ENCODE results near the gene RABGAP1L. TPM values are rescaled to one million over a fixed set of nuclear protein-coding genes. Genes with fewer than 3 reads are reported as not detected.

The RABGAP1L gene
- total RNA-seq, 4 donors from 2014 or later, result 39.9 to 77.4 (median 48.7) TPM

DNA sequence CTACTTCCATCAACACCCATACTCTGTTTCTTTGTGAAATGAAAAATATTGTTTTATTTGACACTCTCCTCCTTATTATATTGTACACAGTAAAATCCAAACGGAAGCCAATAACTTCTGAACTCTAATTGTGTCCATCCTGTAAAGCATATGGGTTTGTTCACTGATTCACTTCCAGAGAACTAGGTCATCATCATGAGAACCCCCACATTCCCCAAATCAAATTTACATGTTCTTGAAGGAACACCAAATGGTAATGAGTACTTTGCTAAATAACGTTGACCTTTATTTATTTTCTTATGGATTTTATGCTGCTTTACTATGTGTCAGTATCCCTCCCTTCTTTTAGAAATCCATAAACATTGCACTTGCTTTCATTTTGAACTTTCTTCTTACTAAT is 627.0 kb downstream of the RABGAP1L start:
- TF ChIP-seq, protein P1, sequence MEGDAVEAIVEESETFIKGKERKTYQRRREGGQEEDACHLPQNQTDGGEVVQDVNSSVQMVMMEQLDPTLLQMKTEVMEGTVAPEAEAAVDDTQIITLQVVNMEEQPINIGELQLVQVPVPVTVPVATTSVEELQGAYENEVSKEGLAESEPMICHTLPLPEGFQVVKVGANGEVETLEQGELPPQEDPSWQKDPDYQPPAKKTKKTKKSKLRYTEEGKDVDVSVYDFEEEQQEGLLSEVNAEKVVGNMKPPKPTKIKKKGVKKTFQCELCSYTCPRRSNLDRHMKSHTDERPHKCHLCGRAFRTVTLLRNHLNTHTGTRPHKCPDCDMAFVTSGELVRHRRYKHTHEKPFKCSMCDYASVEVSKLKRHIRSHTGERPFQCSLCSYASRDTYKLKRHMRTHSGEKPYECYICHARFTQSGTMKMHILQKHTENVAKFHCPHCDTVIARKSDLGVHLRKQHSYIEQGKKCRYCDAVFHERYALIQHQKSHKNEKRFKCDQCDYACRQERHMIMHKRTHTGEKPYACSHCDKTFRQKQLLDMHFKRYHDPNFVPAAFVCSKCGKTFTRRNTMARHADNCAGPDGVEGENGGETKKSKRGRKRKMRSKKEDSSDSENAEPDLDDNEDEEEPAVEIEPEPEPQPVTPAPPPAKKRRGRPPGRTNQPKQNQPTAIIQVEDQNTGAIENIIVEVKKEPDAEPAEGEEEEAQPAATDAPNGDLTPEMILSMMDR (IDR thresholded peaks at IDR 0.05; ENCODE audit: low read depth), result no peak

DNA sequence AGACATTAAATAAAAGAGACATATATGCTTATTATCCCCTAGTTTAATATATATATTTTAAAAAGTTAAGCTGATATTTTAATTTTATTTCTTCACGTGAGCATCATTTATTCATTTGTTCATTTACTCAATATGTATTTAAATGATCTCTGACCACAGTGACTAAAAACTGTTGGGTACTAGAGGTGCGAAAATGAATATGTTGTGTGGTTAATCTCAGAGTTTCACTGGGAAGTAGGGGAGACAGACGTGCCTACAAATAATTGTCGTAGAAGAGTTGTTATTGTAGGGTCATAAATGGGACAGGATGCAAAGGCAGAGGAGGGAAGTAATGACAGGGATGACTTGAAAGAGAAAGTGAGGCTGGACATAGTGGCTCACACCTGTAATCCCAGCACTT is 627.4 kb downstream of the RABGAP1L start:
- TF ChIP-seq, protein P1 (IDR thresholded peaks at IDR 0.05; ENCODE audit: low read depth), result no peak

DNA sequence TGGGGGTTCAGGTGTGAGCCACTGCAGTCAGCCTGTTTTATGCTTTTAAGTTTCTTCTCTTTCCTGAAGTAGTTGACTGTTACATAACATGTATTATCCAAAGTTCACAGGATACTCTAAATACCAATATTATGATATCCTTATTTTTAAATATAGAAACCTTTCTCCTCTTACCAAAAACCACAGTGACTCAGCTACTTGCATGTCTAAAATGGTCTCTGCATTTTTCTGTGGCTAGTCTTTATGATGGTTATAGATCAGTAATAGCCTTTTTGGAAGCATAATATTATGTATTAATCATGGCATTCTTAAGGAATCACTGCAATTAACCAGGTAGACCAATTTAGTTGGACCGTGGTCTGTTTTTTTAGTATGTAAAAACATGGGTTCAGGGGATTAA is 629.7 kb downstream of the RABGAP1L start:
- TF ChIP-seq, protein P1 (IDR thresholded peaks at IDR 0.05; ENCODE audit: low read depth), result no peak

DNA sequence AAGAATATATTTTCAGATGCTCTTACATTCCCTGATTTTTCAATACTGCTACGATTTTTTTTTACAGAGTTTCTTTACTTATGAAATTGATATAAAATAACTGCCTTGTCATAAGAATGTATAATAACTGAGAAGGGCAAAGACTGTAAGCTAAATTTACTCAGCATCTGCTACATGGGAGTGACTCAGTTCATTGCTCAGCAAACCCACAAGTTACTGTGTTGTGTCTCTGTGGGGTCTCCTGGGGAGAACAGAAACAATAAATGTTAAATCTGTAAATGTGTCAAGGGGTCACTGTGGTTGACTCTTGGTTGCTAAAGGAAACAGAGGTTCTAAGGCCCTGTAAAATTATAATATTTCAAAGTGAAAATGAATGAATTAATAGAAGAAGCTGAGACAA is 630.1 kb downstream of the RABGAP1L start:
- TF ChIP-seq, protein P1 (IDR thresholded peaks at IDR 0.05; ENCODE audit: low read depth), result no peak

DNA sequence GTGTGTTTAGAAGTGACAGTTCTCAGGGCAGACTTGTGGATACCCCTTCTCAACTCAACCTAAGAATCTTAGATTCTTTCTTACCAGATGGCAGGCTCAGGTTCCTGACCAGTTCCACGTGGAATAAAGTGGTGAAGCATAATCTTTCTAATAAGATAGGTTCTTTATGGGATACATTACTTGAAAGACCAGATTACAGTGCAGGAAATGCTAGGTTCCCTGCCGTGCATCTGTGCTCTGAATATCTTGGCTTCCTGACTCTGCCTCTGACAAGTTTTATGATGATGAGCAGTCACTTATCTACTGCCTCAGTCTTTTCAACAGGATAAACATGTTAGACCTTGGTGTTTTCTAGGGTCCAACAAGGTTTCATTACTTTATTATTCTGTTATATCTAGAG is 632.5 kb downstream of the RABGAP1L start:
- TF ChIP-seq, protein P1 (IDR thresholded peaks at IDR 0.05; ENCODE audit: low read depth), result no peak

DNA sequence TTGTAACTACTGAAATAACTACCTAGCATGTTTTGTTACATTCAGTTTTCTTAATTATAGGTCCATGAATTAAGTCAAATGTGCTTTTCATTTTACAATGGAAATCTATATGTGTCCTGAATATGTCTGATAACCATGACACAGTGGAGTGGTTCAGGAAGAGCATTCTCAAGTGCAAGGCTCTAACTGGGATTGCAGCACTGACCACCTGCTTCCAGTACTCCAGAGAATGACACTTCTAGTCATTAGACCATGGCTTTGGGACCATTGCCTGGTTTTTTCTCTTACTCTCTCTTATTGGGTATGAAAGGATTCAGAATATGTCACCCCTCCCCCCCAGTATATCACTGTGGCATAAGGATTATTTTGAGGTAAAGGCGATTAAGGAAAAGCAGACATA is 635.5 kb downstream of the RABGAP1L start:
- TF ChIP-seq, protein P1 (IDR thresholded peaks at IDR 0.05; ENCODE audit: low read depth), result no peak

DNA sequence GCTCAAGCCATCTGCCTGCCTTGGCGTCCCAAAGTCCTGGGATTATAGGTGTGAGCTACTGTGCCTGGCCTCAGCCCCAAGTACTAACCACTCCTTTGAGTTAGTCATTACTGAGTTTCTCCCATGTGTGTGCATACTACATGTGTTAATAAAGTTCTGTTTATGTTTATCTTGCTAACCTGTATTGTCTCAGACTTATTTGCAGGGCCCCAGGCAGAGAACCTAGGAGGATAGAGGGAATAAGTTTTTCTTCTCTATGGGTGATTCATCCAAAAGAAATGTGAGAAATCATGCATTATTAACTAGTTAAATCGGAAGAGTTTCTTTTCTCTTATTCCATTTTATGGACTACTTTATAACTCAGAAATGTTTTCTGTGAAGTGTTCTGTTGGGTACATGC is 636.5 kb downstream of the RABGAP1L start:
- TF ChIP-seq, protein P1 (IDR thresholded peaks at IDR 0.05; ENCODE audit: low read depth), result no peak

Measured in subcutaneous adipose tissue (tissue), 4 donors.